ENCODE measurements around the gene DSCAM.

DNA sequence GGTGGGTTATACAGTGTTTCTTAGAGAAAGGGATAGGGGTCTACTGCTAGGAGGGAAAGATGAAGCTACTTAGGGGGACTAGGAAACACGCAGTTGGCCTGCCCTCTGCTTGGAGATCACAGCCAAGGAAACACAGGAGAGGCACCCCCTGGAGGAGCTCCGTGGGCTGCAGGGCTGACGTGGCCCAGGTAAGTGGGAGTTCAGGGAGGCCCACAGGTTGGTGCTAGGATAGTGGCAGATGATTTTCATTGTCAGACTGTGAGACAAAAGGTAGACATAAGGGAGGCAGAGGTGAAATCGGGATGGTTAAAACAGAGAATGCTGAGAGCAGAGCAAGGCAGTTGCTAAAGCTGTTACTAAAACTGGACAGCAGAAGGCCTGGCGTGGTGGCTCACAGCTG, 463.0 kb downstream of the DSCAM start:
- no peak for TF ChIP-seq EZH2 (IDR thresholded peaks at IDR 0.05)
- TF ChIP-seq, protein P1, sequence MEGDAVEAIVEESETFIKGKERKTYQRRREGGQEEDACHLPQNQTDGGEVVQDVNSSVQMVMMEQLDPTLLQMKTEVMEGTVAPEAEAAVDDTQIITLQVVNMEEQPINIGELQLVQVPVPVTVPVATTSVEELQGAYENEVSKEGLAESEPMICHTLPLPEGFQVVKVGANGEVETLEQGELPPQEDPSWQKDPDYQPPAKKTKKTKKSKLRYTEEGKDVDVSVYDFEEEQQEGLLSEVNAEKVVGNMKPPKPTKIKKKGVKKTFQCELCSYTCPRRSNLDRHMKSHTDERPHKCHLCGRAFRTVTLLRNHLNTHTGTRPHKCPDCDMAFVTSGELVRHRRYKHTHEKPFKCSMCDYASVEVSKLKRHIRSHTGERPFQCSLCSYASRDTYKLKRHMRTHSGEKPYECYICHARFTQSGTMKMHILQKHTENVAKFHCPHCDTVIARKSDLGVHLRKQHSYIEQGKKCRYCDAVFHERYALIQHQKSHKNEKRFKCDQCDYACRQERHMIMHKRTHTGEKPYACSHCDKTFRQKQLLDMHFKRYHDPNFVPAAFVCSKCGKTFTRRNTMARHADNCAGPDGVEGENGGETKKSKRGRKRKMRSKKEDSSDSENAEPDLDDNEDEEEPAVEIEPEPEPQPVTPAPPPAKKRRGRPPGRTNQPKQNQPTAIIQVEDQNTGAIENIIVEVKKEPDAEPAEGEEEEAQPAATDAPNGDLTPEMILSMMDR (IDR thresholded peaks at IDR 0.05): no peak
